Gastroesophageal sphincter (tissue), 3 donors: ENCODE results near the gene KCNB1.

Experiments used
- EP300 ChIP-seq: sonication (generic); formaldehyde crosslinking; IDR thresholded peaks from one replicate; pipeline ENCODE4 v1.6.1; 2017; ENCODE audit warnings: antibody characterized with exemption, mild to moderate bottlenecking
- POLR2A ChIP-seq, 2 donors: fragments of 450-650 bp; IDR thresholded peaks; one replicate each; pipeline ENCODE4 v1.6.1; 2017; ENCODE audit warnings: antibody characterized with exemption in 2 of 2, mild to moderate bottlenecking in 2 of 2, moderate library complexity in 1 of 2
- POLR2AphosphoS5 ChIP-seq: sonication (generic); formaldehyde crosslinking; IDR thresholded peaks from one replicate; pipeline ENCODE4 v1.6.1; 2017; ENCODE audit warnings: antibody characterized with exemption
- TF ChIP-seq, protein P1 (sequence below), 4 experiments: fragments of 200-600 bp in 2 of 4; fragments of 450-650 bp in 2 of 4; sonication (generic) in 1 of 4; IDR thresholded peaks; one replicate each; pipeline ENCODE4 v1.5.1; 2017 to 2019; ENCODE audit warnings: antibody characterized with exemption in 4 of 4, mild to moderate bottlenecking in 2 of 4, moderate library complexity in 2 of 4

DNA sequence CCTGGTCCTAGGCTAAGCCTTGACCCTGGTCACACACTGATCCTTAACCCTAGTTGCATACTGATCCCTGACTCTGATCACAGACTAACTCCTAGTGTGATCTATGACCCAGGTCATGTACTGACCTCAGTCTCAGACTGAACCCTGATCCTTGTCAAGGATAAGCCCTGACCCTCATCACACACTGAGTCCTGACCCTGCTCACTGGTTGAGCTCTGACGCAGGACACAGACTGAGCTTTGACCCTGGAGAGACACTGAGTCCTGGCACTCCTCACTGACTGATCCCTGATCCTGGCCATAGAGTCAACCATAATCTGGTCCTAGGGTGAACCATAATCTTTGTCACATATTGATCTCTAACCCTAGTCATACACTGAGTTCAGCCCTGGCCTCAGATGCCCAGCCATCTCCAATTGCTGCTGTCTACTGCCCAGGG lies 37.9 kb downstream of the KCNB1 start:
- TF ChIP-seq POLR2AphosphoS5 (no peak), POLR2A (IDR thresholded peaks at IDR 0.05) (no peak), EP300 (no peak)
- TF ChIP-seq, protein P1, sequence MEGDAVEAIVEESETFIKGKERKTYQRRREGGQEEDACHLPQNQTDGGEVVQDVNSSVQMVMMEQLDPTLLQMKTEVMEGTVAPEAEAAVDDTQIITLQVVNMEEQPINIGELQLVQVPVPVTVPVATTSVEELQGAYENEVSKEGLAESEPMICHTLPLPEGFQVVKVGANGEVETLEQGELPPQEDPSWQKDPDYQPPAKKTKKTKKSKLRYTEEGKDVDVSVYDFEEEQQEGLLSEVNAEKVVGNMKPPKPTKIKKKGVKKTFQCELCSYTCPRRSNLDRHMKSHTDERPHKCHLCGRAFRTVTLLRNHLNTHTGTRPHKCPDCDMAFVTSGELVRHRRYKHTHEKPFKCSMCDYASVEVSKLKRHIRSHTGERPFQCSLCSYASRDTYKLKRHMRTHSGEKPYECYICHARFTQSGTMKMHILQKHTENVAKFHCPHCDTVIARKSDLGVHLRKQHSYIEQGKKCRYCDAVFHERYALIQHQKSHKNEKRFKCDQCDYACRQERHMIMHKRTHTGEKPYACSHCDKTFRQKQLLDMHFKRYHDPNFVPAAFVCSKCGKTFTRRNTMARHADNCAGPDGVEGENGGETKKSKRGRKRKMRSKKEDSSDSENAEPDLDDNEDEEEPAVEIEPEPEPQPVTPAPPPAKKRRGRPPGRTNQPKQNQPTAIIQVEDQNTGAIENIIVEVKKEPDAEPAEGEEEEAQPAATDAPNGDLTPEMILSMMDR (IDR thresholded peaks at IDR 0.05), result no peak
